Erythroblast (primary cell): ENCODE data around the gene CATSPERB.

Experiments
- DNase-seq, 2 experiments: peaks; one replicate each; lab custom pipeline; 2025; lab: John Stamatoyannopoulos, UW
- GATA1 ChIP-seq: IDR thresholded peaks from 2 replicates; pipeline ENCODE4 v1.6.1; 2011; ENCODE audit warnings: low read depth, mild to moderate bottlenecking, control low read depth, low read length, moderate library complexity
- POLR2A ChIP-seq: IDR thresholded peaks from 2 replicates; pipeline ENCODE4 v1.6.1; 2011; ENCODE audit warnings: mild to moderate bottlenecking, low read length

Gene CATSPERB

GRCh38 chr14:91731986-91732385, at the start of gene CATSPERB:
TSS of gene CATSPERB (minus strand) at chr14:91732086. CDS start at chr14:91729479, 2,607 bp downstream.
- TF ChIP-seq POLR2A (no peak), GATA1 (no peak)
- DNase-seq = no peak

- no peak for TF ChIP-seq GATA1
- TF ChIP-seq POLR2A = no peak
- DNase-seq = no peak
Observed at GRCh38 chr14:91780452-91780851, 48.6 kb upstream of the CATSPERB start.

- TF ChIP-seq GATA1 = no peak
- TF ChIP-seq POLR2A = no peak
- DNase-seq = no peak
Observed at GRCh38 chr14:91778217-91778616, 46.3 kb upstream of the CATSPERB start.

GRCh38 chr14:91774140-91775096, 42.5 kb upstream of the CATSPERB start:
- TF ChIP-seq POLR2A (no peak), GATA1 (no peak)
- DNase-seq = no peak

- no peak for DNase-seq
- TF ChIP-seq POLR2A = no peak
Observed at GRCh38 chr14:91770185-91770584, 38.3 kb upstream of the CATSPERB start.

- DNase-seq = no peak
- no peak for TF ChIP-seq GATA1
- no peak for TF ChIP-seq POLR2A
Observed at GRCh38 chr14:91755570-91756295, 23.8 kb upstream of the CATSPERB start.

- no peak for DNase-seq
- TF ChIP-seq POLR2A (no peak), GATA1 (no peak)
Observed at GRCh38 chr14:91754819-91755218, 22.9 kb upstream of the CATSPERB start.

GRCh38 chr14:91754185-91754584, 22.3 kb upstream of the CATSPERB start:
- no peak for DNase-seq
- no peak for TF ChIP-seq GATA1
- TF ChIP-seq POLR2A = no peak

GRCh38 chr14:91753501-91754128, 21.7 kb upstream of the CATSPERB start:
- DNase-seq = no peak
- TF ChIP-seq POLR2A (no peak), GATA1 (no peak)

- no peak for DNase-seq
- no peak for TF ChIP-seq GATA1
- no peak for TF ChIP-seq POLR2A
Observed at GRCh38 chr14:91752961-91753360, 21.1 kb upstream of the CATSPERB start.

GRCh38 chr14:91751719-91752118, 19.8 kb upstream of the CATSPERB start:
- no peak for TF ChIP-seq GATA1
- no peak for TF ChIP-seq POLR2A

GRCh38 chr14:91750634-91751198, 18.8 kb upstream of the CATSPERB start:
- DNase-seq = no peak
- TF ChIP-seq GATA1 = no peak
- no peak for TF ChIP-seq POLR2A

More at GRCh38 chr14:91751719-91752118, 19.8 kb upstream of the CATSPERB start:
- no peak for DNase-seq

- no peak for DNase-seq
- TF ChIP-seq GATA1 = no peak
- no peak for TF ChIP-seq POLR2A
Observed at GRCh38 chr14:91749868-91750267, 18.0 kb upstream of the CATSPERB start.
